Transverse colon (tissue), 4 donors: ENCODE measurements around the gene NPRL2. TPM values are rescaled to one million over a fixed set of nuclear protein-coding genes. Genes with fewer than 3 reads are reported as not detected.

ENCODE experiments used
- DNase-seq: peaks from one replicate; pipeline ENCODE4 v3.0.0-alpha.2; 2019
- H3K27ac ChIP-seq, 4 donors: fragments of 200-600 bp; sonication (generic); 2 replicates each; pipeline ENCODE4 v1.5.1; 2016 to 2018; ENCODE audit warnings: inconsistent platforms in 4 of 4
- H3K27me3 ChIP-seq: fragments of 200-600 bp; sonication (generic); 2 replicates; pipeline ENCODE4 v1.5.1; 2017; ENCODE audit warnings: inconsistent platforms
- H3K36me3 ChIP-seq, 4 donors: fragments of 200-600 bp; sonication (generic); 2 replicates each; pipeline ENCODE4 v1.5.1; 2017 to 2019; ENCODE audit warnings: inconsistent platforms in 4 of 4
- H3K4me1 ChIP-seq, 4 donors: fragments of 200-600 bp; sonication (generic); 2 replicates each; pipeline ENCODE4 v1.5.1; 2017 to 2020; ENCODE audit warnings: inconsistent platforms in 4 of 4
- H3K4me3 ChIP-seq, 4 donors: fragments of 200-600 bp; sonication (generic); 1 replicate in 1 of 4; 2 replicates in 3 of 4; pipeline versions ENCODE4 v1.5.1 to v1.6.1; 2017 to 2019; ENCODE audit warnings: inconsistent platforms in 4 of 4
- H3K9me3 ChIP-seq, 2 donors: fragments of 200-600 bp; sonication (generic); 2 replicates each; pipeline ENCODE4 v1.5.1; 2017 to 2019; ENCODE audit warnings: inconsistent platforms in 2 of 2
- CTCF ChIP-seq, 5 experiments: fragments of 200-600 bp in 3 of 5; fragments of 450-650 bp in 2 of 5; sonication (generic) in 3 of 5; IDR thresholded peaks; 1 replicate in 2 of 5; 2 replicates in 3 of 5; pipeline ENCODE4 v1.5.1; 2016 to 2017; ENCODE audit warnings: antibody characterized with exemption in 5 of 5, inconsistent platforms in 3 of 5, mild to moderate bottlenecking in 2 of 5, moderate library complexity in 1 of 5
- EP300 ChIP-seq: sonication (generic); formaldehyde crosslinking; IDR thresholded peaks from one replicate; pipeline ENCODE4 v1.6.1; 2017; ENCODE audit warnings: antibody characterized with exemption, low read depth
- POLR2A ChIP-seq: fragments of 450-650 bp; IDR thresholded peaks from one replicate; pipeline ENCODE4 v1.6.1; 2016; ENCODE audit warnings: antibody characterized with exemption, mild to moderate bottlenecking, moderate library complexity
- POLR2AphosphoS5 ChIP-seq, 3 donors: sonication (generic); formaldehyde crosslinking; IDR thresholded peaks; one replicate each; pipeline ENCODE4 v1.6.1; 2016; ENCODE audit warnings: antibody characterized with exemption in 3 of 3
- WGBS, 2 donors: methylation state at CpG; one replicate each; pipeline ENCODE4 v1.1.5; 2018; ENCODE audit warnings: low coverage in 1 of 2; 5-methylcytosine and 5-hydroxymethylcytosine counted together
- in situ Hi-C, 4 donors: fragments of 200-750 bp; cut with MboI; loops; one replicate each; pipeline versions ENCODE4 v1.15.0 to v1.15.1; 2017; ENCODE audit warnings: low sequenced_read_pairs in 3 of 4, low pct_ligation_motif_present in 1 of 4, low pct_unique_long_range_greater_than_20kb in 1 of 4
- intact Hi-C: fragments of 100-400 bp; cut with DNase I; formaldehyde crosslinking; loops from one replicate; pipeline ENCODE4 v1.15.1; 2023; ENCODE audit warnings: low total_unique reads
- total RNA-seq, 4 donors: library from RNA; depleted of rRNA; stranded (reverse); fragments of >200 nt; gene quantifications; one replicate each; pipeline ENCODE4 v1.1.0, GENCODE V29; 2016

NPRL2 gene
- total RNA-seq, 4 donors from 2014 or later: 6.0 to 29.2 (median 13.1) TPM

DNA sequence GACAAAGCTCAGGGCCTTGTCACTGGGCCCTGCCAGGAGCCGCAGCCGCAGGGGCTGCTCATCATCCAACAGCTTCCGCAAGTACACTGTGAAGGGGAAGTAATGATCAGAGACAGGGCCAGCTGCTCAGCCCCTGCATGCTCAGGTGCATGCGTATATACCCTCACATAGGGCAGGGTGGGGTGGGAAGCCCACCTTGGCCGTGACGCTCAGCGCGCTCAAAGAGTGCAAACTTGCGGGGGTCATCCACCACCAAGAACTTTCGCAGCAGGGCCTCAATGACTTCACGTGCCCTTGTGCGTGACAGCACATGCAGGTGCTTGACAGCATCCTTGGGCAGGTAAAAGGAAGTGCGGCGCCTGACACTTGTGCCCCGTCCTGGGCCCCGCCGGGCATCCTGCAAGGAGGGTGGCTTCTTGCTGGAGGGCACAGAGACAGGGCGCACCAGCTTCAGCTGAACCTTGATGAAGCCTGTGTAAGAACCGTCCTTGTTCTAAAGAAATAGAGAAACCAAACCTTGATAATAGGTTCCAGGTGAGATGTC is 19.1 kb downstream of the NPRL2 start:
- Histone ChIP-seq H3K27ac (no peak overlapping the region), H3K4me3 (no peak overlapping the region), H3K9me3 (no peaks in the 10 kb centered on the region), H3K27me3 (no peaks in the 10 kb centered on the region), H3K4me1 (peaks cover 28 to 54% (median 50%) of the 10 kb centered on the region in 4 donors), H3K36me3 (peaks cover 0 to 22% (median 5%) of the 10 kb centered on the region in 4 donors)
- in situ Hi-C loops: no loop called here
- intact Hi-C loops: loop anchor here (10.0 kb wide), 1 partner anchor 1953 kb away; the partner anchor contains the start of gene GLYCTK
- TF ChIP-seq EP300: no peak
- TF ChIP-seq POLR2A: no peak
- TF ChIP-seq POLR2AphosphoS5 (IDR thresholded peaks at IDR 0.05): no peak
- TF ChIP-seq CTCF (IDR thresholded peaks at IDR 0.05): no peak
- no peak for DNase-seq
- WGBS, 2 donors: 96 to 100% methylated on average over 1 to 19 of the region's 19 CpGs

DNA sequence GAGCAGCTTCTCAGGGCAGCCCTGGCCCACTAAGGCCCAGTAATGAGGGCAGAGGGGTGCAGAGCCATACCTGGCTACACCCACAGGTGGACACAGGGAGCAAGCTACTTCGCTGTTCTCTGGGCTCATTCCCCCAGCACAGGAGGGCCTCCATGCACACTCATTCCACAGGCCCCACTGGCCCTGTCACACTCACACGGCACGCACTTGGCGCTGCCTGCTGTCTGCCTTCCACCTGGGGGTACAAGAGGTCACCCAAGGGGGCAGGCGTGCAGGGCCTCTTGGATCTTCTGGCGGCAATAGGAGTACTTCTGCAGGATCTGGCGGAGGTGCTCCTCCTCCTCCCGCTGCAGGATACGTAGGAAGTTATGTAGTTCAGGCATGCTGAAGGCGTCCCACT is 20.2 kb downstream of the NPRL2 start:
- DNase-seq: no peak

DNA sequence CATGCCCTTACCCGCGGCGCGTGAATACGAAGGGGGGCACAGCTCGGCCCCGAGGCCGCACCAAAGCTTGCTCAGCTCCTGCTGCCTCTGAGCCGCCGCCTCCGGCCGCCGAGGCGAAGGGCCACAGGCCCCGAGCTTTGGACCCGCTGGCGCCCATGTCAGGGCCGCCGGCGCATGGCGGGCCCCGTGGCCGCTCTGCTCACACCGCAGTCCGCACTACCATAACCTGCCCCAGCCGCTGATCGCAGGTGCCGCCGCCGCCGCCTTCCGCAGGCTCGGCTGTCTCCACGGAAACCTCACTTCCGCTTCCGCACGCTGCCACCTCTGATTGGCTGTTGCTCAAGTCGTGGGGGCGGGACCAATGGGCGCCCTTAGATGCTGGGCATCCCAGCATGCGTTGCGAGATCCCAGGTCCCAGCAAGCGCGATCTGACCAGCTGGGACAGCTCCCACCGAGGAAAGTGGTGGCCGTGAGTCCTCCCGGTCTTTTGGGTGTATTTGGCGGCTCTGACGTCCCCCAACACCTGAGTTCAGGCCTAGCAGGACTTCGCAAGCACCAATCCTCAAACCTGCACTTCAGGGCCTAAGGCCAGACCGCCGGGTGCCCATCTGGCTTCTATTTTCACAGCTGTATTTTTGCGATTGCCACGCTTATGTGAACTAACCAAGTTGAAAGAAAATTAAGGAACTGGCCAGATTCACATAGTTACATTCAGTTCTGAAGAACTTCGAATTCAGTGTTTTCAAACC is 22.5 kb downstream of the NPRL2 start, which contains the start of gene TUSC2:
Gene TUSC2, minus strand, starts transcription at position 281 of the 749 bp plus-strand sequence. Its CDS starts 124 bp downstream, at position 157.
- in situ Hi-C loops: no loop called here
- H3K27me3 ChIP-seq: no peaks in the 10 kb centered on the region
- peaks cover 0 to 22% (median 5%) of the 10 kb centered on the region in 4 donors for H3K36me3 ChIP-seq
- H3K4me3 ChIP-seq: peak within 1 kb of the TSS; percentile 74 to 99 (median 98)
- WGBS, 2 donors: 0 to 2% methylated on average over 1 to 52 of the region's 55 CpGs
- intact Hi-C loops: no loop called here
- peak within 1 kb of the TSS; percentile 89 to 93 (median 90) for H3K27ac ChIP-seq
- TF ChIP-seq POLR2AphosphoS5 (IDR thresholded peaks at IDR 0.05): peak; percentile 90 to 94 (median 94)
- peak; percentile 87 for TF ChIP-seq POLR2A
- no peak for TF ChIP-seq EP300
- no peak for TF ChIP-seq CTCF (IDR thresholded peaks at IDR 0.05)
- peak; percentile 99 for DNase-seq
- peaks cover 8 to 32% (median 25%) of the 10 kb centered on the region in 4 donors for H3K4me1 ChIP-seq
- H3K9me3 ChIP-seq: no peaks in the 10 kb centered on the region

More for the DNA sequence above, 20.2 kb downstream of the NPRL2 start:
- in situ Hi-C loops: no loop called here
- Histone ChIP-seq H3K4me1 (peaks cover 18 to 44% (median 39%) of the 10 kb centered on the region in 4 donors), H3K27me3 (no peaks in the 10 kb centered on the region), H3K4me3 (no peak overlapping the region), H3K27ac (no peak overlapping the region), H3K9me3 (no peaks in the 10 kb centered on the region), H3K36me3 (peaks cover 0 to 22% (median 5%) of the 10 kb centered on the region in 4 donors)
- 93% methylated on average over 10 of the region's 10 CpGs; no CpG with 5 or more reads in 1 of the 2 donors for WGBS, 2 donors
- intact Hi-C loops: loop anchor here (10.0 kb wide), 1 partner anchor 1954 kb away; the partner anchor contains the start of gene GLYCTK
- TF ChIP-seq EP300 (no peak), CTCF (IDR thresholded peaks at IDR 0.05) (no peak)

DNA sequence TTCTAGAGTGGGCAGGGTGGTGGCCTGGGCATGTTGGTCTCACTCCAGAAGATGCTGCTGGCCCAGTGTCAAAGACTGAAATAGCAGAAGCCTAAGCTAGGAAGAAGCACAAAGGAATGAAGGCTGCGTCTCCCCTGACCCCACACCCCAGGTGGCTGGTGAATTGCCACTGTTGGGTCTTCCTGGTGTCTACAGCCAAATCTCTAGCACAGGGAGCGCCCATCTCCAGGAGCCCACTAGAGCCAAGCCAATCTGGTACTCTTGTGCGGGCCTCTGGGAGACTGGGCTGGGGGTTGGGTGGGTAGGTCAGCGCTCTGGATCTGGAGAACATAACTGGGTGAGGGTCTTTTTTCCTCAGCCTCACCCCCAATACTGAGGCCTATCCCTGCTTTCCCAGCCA is 23.4 kb downstream of the NPRL2 start:
- in situ Hi-C loops: no loop called here
- no peak for TF ChIP-seq POLR2AphosphoS5 (IDR thresholded peaks at IDR 0.05)
- no peak for TF ChIP-seq EP300
- TF ChIP-seq POLR2A: no peak
- no peak for TF ChIP-seq CTCF (IDR thresholded peaks at IDR 0.05)
- intact Hi-C loops: no loop called here
- WGBS, 2 donors: 79% methylated on average over 4 of the region's 4 CpGs; no CpG with 5 or more reads in 1 of the 2 donors
- Histone ChIP-seq H3K36me3 (peaks cover 0 to 22% (median 5%) of the 10 kb centered on the region in 4 donors), H3K9me3 (no peaks in the 10 kb centered on the region), H3K27ac (peak overlapping the region; percentile 89 to 93 (median 90)), H3K4me3 (peak overlapping the region; percentile 74 to 99 (median 98)), H3K27me3 (no peaks in the 10 kb centered on the region), H3K4me1 (peaks cover 9 to 40% (median 31%) of the 10 kb centered on the region in 4 donors)
- DNase-seq: no peak
